ENCODE measurements around the gene UTP14C. TPM values are rescaled to one million over a fixed set of nuclear protein-coding genes. Genes with fewer than 3 reads are reported as not detected.
"Not testable (repeated sequence)": the region's sequence is repeated elsewhere in the genome, so short reads cannot be mapped to it uniquely, and the experiment has no call there.

UTP14C gene
- total RNA-seq, 2 donors from 2014 or later, result 20.7 to 22.0 TPM

GRCh38 chr13:52048516-52048915, 24.0 kb downstream of the UTP14C start:
- Mint-ChIP-seq H3K27me3 (ENCODE audit: insufficient read depth) (no peaks in the 10 kb centered on the region), H3K4me3 (no peak overlapping the region), H3K36me3 (ENCODE audit: low read depth) (no peaks in the 10 kb centered on the region), H3K4me1 (peaks cover 14% of the 10 kb centered on the region), H3K27ac (no peak overlapping the region), H3K9me3 (no peaks in the 10 kb centered on the region)
- WGBS, 2 experiments (ENCODE audit: insufficient coverage in 1 of 2, insufficient read length in 1 of 2), result 98 to 100% methylated on average over 2 of the region's 2 CpGs
- H3K27me3 ChIP-seq (ENCODE audit: control insufficient read depth, insufficient read depth, low read length, poor library complexity, severe bottlenecking), result no peaks in the 10 kb centered on the region
- H3K4me1 ChIP-seq (ENCODE audit: control insufficient read depth, insufficient read depth, low read length), result no peaks in the 10 kb centered on the region
- peaks cover 2% of the 10 kb centered on the region for H3K9me3 ChIP-seq (ENCODE audit: control insufficient read depth, low read length)
- H3K4me3 ChIP-seq (ENCODE audit: low read length), result no peak overlapping the region
- no peak for DNase-seq
- no peak for TF ChIP-seq CTCF (conservative IDR thresholded peaks at IDR 0.05)
- H3K9ac ChIP-seq (ENCODE audit: extremely low read depth, low read length, poor library complexity, severe bottlenecking), result no peak overlapping the region
- H3K36me3 ChIP-seq (ENCODE audit: control insufficient read depth, insufficient read depth, low read length), result no peaks in the 10 kb centered on the region
- no peak overlapping the region for H3K27ac ChIP-seq (ENCODE audit: low read depth, low read length)

GRCh38 chr13:52051400-52051799, 26.9 kb downstream of the UTP14C start:
- WGBS, 2 experiments (ENCODE audit: insufficient coverage in 1 of 2, insufficient read length in 1 of 2), result 78 to 85% methylated on average over 1 to 7 of the region's 7 CpGs
- no peaks in the 10 kb centered on the region for H3K36me3 Mint-ChIP-seq (ENCODE audit: low read depth)
- H3K4me3 ChIP-seq (ENCODE audit: low read length), result peak overlapping the region; percentile 1
- H3K27me3 Mint-ChIP-seq (ENCODE audit: insufficient read depth), result no peaks in the 10 kb centered on the region
- no peak for DNase-seq
- H3K4me1 Mint-ChIP-seq, result peaks cover 14% of the 10 kb centered on the region
- H3K27me3 ChIP-seq (ENCODE audit: control insufficient read depth, insufficient read depth, low read length, poor library complexity, severe bottlenecking), result no peaks in the 10 kb centered on the region
- no peaks in the 10 kb centered on the region for H3K36me3 ChIP-seq (ENCODE audit: control insufficient read depth, insufficient read depth, low read length)
- H3K9me3 Mint-ChIP-seq, result peaks cover 5% of the 10 kb centered on the region
- H3K4me3 Mint-ChIP-seq, result no peak overlapping the region
- no peak overlapping the region for H3K9ac ChIP-seq (ENCODE audit: extremely low read depth, low read length, poor library complexity, severe bottlenecking)
- H3K4me1 ChIP-seq (ENCODE audit: control insufficient read depth, insufficient read depth, low read length), result no peaks in the 10 kb centered on the region
- H3K27ac Mint-ChIP-seq, result peak overlapping the region; percentile 77
- no peak overlapping the region for H3K27ac ChIP-seq (ENCODE audit: low read depth, low read length)
- peaks cover 10% of the 10 kb centered on the region for H3K9me3 ChIP-seq (ENCODE audit: control insufficient read depth, low read length)
- TF ChIP-seq CTCF (conservative IDR thresholded peaks at IDR 0.05), result no peak

- Mint-ChIP-seq H3K4me1 (peaks cover 14% of the 10 kb centered on the region), H3K4me3 (no peak overlapping the region), H3K27me3 (ENCODE audit: insufficient read depth) (no peaks in the 10 kb centered on the region), H3K36me3 (ENCODE audit: low read depth) (no peaks in the 10 kb centered on the region), H3K9me3 (peaks cover 5% of the 10 kb centered on the region), H3K27ac (no peak overlapping the region)
- H3K9ac ChIP-seq (ENCODE audit: extremely low read depth, low read length, poor library complexity, severe bottlenecking), result no peak overlapping the region
- WGBS, 2 experiments (ENCODE audit: insufficient coverage in 1 of 2, insufficient read length in 1 of 2), result 87 to 88% methylated on average over 3 to 4 of the region's 4 CpGs
- peak overlapping the region; percentile 33 for H3K4me3 ChIP-seq (ENCODE audit: low read length)
- no peak for TF ChIP-seq CTCF (conservative IDR thresholded peaks at IDR 0.05)
- no peaks in the 10 kb centered on the region for H3K4me1 ChIP-seq (ENCODE audit: control insufficient read depth, insufficient read depth, low read length)
- no peaks in the 10 kb centered on the region for H3K27me3 ChIP-seq (ENCODE audit: control insufficient read depth, insufficient read depth, low read length, poor library complexity, severe bottlenecking)
- DNase-seq, result no peak
- H3K27ac ChIP-seq (ENCODE audit: low read depth, low read length), result no peak overlapping the region
- peaks cover 10% of the 10 kb centered on the region for H3K9me3 ChIP-seq (ENCODE audit: control insufficient read depth, low read length)
- no peaks in the 10 kb centered on the region for H3K36me3 ChIP-seq (ENCODE audit: control insufficient read depth, insufficient read depth, low read length)
Observed at GRCh38 chr13:52053460-52053859, 29.0 kb downstream of the UTP14C start.

- not testable (repeated sequence) for H3K4me1 Mint-ChIP-seq; H3K9ac ChIP-seq (ENCODE audit: extremely low read depth, low read length, poor library complexity, severe bottlenecking); H3K4me3 Mint-ChIP-seq; H3K4me1 ChIP-seq (ENCODE audit: control insufficient read depth, insufficient read depth, low read length); H3K36me3 Mint-ChIP-seq (ENCODE audit: low read depth); H3K4me3 ChIP-seq (ENCODE audit: low read length); H3K27ac ChIP-seq (ENCODE audit: low read depth, low read length); H3K27ac Mint-ChIP-seq; H3K27me3 ChIP-seq (ENCODE audit: control insufficient read depth, insufficient read depth, low read length, poor library complexity, severe bottlenecking); H3K27me3 Mint-ChIP-seq (ENCODE audit: insufficient read depth); H3K36me3 ChIP-seq (ENCODE audit: control insufficient read depth, insufficient read depth, low read length); DNase-seq
- peaks cover 47% of the 10 kb centered on the region for H3K9me3 Mint-ChIP-seq
- H3K9me3 ChIP-seq (ENCODE audit: control insufficient read depth, low read length), result peaks cover 25% of the 10 kb centered on the region
- 97 to 100% methylated on average over 2 to 3 of the region's 3 CpGs for WGBS, 2 experiments (ENCODE audit: insufficient coverage in 1 of 2, insufficient read length in 1 of 2)
Observed at GRCh38 chr13:52061064-52061463, 36.6 kb downstream of the UTP14C start.
